NCI-H1417 treated with DMSO at 0.1 percent for 48 hours (cell line): ENCODE results near the gene KAZN.
A peak's percentile ranks its signal among the peaks of the same experiment; 100 is the strongest.

Source experiments
- DNase-seq: peaks from one replicate; lab custom pipeline; 2025; lab: John Stamatoyannopoulos, UW

Gene KAZN

GRCh38 chr1:14888374-14888773 is 289.9 kb downstream of the KAZN start:
- no peak for DNase-seq

DNA sequence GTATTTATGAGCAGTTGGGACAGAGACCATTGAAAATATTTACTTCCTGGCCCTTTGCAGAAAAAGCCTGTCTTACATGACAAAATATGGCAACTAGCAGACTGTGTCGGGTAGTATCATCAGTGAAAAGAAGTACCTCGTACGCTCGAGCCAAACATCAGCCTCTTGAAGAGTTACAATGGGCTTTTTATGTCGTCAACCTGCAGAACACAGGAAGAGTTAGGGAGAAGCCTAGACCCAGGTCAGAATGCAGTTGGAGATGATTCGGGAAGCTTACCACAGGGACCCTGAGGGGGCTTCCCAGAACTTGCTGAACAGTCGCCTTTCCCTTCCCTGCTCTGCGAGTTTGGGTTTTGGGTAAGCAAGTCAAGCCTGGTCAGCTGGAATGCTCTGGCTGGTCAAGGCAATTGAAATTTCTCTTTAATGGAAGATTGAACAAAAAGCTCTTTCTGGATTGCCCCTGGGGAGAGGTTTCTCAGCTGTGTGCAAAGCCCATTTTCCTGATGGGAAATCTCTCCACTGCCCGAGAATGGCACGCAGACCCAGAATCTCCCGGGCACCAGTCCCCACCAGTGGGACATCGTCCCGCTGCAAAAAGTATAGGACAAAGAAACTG is 291.4 kb downstream of the KAZN start:
- no peak for DNase-seq

- DNase-seq: no peak
Measured at GRCh38 chr1:14891991-14892390, 293.5 kb downstream of the KAZN start.

- no peak for DNase-seq
Measured at GRCh38 chr1:14894811-14895560, 296.5 kb downstream of the KAZN start.

DNA sequence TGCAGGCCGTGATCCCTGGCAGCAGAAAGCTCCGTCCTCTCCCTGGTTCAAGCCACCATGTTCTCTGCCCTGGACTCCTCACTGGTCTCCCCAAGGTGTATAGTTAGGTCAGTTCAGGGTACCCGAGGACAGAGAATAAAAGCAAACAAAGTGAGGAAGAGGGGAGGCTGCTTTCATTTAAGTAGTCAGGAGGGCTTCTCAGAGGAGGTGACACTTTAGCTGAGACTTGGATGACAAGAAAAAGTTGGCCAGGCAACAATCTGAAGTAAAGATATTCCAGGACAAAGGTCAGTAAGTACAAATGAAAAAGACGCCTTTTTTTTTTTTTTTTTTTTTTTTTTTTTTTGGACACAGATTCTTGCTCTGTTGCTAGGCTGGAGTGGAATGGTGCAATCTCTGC is 297.2 kb downstream of the KAZN start:
- no peak for DNase-seq

- no peak for DNase-seq
Measured at GRCh38 chr1:14896381-14897079, 298.0 kb downstream of the KAZN start.

DNA sequence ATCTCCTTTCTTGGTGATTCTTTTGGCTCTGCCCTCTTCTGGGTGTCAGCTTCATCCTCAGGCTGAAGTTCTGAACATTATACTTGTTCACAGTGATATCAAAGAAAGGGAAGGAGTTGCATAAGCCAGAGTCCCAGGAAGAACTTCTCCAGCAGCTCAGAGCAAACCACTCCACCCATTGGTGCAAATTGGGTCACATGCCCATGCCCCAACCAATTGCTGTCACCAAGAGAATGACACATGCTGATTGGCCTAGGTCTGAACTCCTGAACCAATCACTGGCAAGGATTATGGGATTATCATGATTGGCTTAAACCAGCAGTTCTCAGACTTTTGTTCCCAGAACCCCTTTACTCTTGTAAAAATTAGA is 298.6 kb downstream of the KAZN start:
- no peak for DNase-seq

GRCh38 chr1:14897547-14897946 is 299.1 kb downstream of the KAZN start:
- no peak for DNase-seq

DNA sequence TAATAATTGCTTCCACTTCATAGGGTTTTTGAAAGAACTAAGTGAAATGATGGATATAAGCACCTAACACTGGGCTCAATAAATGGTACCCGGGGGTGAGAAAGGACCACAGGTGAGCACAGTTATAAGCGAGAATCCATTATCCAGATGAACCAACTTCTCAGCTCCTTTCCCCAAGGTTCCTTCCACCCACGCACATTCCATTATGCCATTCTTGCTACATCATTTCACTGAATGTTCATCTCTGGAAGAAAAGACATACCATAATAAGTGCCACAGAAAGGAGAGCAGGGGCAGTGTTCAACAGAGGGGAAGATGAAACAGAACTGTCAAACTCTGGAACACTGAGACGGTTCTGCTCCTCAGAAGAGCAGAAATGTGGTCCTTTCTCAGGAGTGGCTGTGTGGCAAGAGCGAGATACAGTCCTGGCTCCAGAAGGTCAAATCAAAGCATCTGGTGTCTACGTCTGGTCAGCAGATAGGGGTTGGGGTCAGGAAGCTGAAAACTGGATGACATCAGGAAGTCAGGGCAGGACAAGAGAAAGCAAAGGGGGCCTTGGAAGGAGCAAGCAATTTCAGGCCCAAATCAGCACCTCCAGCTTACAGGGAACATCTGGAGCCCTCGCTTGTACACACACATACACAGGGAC is 299.6 kb downstream of the KAZN start:
- DNase-seq: no peak

DNA sequence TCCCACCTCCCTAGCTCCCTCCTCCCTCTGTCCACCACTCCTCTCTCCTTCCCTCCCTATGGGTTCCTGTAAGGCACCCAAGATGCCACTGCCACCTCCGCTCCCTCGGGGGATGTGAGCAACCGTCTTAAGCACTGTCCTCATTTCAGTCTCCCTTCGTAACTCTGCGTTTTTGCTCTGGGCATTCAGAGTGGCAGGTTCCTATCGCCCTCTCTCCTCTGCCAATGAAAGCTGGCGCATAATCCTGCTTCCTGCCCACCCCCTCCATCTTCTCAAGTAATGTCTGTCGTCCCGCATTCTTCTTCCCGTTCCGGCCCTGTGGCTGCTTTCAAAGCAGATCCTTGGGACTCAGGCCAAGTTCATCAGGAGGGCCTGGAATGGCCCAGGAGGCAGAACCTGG is 301.2 kb downstream of the KAZN start:
- DNase-seq: no peak

DNA sequence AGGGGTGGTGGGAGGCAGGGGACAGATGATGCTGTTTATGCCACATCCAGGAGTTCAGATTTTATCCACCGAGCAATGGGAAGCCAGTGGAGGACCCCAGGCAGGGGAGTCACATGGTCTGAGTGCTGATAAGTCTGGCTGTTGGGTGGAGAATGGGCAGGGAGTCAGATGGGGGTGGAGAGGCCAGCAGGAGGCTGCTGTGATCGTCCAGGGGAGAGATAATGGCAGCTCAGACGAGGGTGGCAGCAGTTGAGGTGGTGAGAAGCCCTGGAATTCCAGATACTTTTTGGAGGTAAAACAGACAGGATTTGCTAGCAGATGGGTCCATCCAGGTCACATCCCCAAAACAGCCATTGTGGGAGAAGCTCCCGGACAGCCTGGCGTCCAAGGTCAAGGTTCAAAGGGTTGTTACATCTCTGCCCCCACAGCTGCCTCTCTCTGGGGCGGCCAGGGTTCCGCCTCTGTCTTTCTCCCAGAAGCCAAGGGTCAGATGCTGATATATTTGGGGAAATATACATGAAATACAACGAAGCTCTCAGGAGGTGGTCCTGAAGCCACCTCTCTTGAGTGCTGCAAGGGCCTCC is 303.0 kb downstream of the KAZN start:
- no peak for DNase-seq

DNA sequence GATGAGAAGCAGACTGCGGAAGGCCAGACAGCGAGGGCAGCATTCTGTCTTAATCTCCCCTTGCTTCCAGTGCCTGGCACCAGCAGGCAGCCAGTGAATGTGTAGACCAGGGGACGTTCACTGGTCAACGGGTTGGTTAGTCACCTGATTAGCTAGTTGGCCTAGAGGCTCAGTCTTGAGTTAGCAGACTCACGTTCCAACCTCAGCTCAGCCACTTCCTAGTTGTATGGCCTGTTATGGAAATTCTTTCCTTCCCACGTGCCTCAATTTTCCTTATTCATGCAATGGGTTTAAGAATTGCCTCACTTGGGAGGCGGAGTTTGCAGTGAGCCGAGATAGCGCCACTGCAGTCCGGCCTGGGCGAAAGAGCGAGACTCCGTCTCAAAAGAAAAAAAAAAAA is 305.4 kb downstream of the KAZN start:
- DNase-seq: no peak

GRCh38 chr1:14906665-14907064 is 308.2 kb downstream of the KAZN start:
- DNase-seq: no peak

GRCh38 chr1:14907416-14907815 is 308.9 kb downstream of the KAZN start:
- DNase-seq: no peak

GRCh38 chr1:14909273-14909672 is 310.8 kb downstream of the KAZN start:
- DNase-seq: no peak

- no peak for DNase-seq
Measured at GRCh38 chr1:14909920-14910460, 311.5 kb downstream of the KAZN start.

DNA sequence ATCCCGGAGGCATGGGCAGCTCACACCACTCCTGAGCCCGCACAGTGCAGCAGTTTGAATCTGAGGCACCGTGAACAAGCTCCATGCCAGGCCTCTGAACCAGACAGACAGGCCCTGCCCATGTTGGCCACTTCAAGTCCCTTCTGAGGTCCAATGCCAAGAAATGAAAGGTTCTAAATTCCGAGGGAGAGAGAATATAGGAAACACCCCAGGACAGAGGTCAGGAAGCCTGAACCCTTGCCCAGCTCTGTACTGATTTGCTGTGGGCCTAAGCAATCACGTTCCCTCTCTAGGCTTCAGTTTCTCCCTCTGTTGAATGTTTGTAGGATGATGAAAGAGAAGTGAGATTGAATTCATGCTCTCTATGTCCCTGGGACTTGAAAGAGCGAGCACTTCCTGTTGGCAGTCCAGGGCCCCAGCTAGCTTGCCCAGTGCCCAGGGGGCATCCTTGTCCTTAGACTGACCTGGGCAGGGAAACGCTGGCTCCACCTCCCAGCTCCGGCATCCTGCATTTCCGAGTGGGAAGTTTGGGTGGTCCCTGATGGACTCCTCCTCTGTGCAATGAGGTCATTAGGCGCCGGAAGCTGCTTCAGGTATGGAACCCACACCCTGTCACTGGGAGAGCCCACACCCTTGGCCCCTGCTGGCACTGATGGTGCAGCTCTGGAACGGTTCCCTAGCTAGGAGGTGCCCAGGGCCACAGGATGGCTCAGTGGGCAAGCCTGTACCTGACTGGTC is 312.7 kb downstream of the KAZN start:
- DNase-seq: no peak

DNA sequence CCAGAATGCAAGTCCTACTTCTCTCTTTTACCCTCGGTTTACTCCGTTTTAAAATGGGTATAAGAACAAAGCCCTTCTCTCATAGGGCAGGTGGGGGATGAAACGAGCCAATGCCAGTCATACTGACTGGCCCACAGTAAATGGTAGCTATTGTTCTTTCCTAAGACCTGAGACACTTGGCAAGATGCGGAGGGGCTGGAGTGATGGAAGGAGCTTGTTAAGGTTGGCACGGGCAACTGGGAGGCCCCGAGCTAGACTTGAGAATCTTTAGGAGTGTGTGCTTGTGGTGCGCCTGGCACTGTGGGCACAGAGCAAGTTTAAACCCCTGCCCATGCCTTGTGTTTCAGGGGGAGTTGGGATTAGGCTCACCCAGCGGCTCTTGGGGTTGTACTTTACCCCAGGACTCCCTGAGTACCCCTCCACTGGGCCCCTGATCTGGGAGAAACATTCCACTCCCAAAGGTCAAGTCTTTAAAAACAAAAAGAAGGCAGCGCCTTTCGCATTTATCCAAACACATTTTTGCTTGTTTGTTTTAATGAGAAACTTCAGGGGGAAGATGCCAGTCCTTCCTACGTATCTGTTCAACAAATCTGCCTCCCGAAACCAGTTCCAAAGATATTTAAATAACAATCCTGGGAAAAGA is 314.5 kb downstream of the KAZN start:
- DNase-seq: no peak

- peak; percentile 64 for DNase-seq
Measured at GRCh38 chr1:14913482-14914177, 315.1 kb downstream of the KAZN start.

DNA sequence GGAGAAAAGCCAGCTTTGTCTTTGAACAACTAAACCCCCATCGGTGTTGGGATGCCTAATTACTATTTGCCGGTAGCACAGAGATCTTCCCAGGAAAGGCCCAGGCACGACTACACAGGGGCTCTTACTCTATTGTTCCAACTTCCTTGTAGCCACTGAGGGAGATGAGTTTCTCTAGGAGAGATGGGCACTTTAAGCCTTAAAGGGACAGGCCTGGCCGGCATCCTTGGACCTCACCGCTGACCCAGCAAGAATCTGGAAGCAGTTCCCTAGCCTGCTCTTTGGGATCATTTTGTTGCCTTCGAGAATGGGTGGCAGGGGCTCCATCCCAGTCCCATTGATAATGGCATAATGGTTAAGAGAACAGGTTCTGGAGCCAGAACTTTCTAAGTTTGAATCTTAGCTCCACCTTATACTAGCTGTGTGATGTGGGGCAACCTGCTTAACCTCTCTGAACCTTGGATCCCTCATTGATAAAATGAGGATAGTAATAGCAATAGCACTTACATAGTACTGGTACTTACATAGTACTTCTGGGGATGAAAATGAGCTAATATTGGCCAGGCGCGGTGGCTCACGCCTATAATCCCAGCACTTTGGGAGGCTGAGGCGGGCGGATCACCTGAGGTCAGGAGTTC is 316.0 kb downstream of the KAZN start:
- DNase-seq: no peak
